ENCODE results near the gene RERE. TPM values are rescaled to one million over a fixed set of nuclear protein-coding genes. Genes with fewer than 3 reads are reported as not detected.
"Not testable (repeated sequence)": the region's sequence is repeated elsewhere in the genome, so short reads cannot be mapped to it uniquely, and the experiment has no call there.

Gene RERE
- total RNA-seq, 1 experiment from 2014 or later: 161 TPM

DNA sequence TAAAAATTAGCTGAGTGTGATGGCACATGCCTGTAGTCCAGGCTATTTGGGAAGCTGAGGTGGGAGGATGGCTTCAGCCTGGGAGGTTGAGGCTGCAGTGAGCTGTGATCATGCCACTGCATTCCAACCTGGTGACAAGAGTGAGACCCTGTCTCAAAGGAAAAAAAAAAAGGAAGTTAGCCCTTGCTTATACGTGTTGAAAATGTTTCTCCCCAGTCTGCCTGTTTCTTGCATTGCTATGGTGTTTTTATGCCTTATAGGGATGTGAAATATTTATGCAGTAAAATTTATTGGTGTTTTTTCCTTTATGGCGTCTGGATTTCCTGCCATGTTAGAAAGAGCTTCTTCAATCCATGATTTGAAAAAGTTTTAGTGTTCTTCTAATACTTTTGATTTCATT, 3.6 kb upstream of the RERE start (continued):
- TF ChIP-seq, protein P1, sequence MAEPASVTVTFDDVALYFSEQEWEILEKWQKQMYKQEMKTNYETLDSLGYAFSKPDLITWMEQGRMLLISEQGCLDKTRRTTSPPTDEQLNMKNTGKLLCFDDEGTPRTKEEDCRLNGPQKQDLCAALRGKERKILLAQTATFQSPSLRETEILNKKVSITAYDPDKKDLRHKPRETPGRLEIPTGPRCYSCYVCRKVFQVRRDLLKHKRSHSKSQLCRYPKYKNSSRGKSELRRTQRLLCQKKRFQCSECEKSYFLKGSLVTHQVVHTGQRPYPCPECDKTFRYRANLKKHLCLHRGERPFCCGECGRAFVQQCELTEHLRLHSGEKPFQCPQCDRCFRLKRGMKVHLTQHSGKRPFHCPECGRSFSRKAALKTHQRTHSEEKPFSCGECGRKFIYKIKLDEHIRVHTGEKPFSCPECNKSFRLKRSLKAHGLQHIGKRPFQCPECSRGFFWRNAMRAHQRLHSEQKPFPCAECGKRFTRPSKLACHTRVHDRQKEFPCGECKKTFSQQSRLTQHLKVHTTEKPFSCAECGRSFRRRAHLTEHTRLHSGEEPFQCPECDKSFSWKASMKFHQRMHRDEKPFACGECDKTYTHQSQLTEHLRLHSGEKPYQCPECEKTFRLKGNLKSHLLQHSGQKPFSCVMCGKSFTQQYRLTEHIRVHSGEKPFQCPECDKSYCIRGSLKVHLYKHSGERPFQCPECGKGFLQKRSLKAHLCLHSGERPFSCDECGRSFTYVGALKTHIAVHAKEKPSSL (CRISPR knock-in tag; conservative IDR thresholded peaks at IDR 0.05): no peak
- TF ChIP-seq NR3C1 (CRISPR knock-in tag; conservative IDR thresholded peaks at IDR 0.05; ENCODE audit: low read depth): no peak

DNA sequence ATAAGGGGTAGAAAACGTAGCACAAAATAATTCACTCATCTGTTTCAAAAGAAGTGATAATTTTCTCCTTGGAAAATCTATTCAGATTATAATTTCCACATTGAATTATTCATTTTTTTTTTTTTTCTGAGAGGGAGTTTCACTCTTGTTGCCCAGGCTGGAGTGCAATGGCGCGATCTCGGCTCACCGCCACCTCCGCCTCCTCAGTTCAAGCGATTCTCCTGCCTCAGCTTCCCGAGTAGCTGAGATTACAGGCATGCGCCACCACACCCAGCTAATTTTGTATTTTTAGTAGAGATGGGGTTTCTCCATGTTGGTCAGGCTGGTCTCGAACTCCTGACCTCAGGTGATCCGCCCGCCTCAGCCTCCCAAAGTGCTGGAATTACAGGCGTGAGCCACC, 1.3 kb upstream of the RERE start:
- DNase-seq (ENCODE audit: low spot score); ATAC-seq; POLR2A ChIA-PET: not testable (repeated sequence)

DNA sequence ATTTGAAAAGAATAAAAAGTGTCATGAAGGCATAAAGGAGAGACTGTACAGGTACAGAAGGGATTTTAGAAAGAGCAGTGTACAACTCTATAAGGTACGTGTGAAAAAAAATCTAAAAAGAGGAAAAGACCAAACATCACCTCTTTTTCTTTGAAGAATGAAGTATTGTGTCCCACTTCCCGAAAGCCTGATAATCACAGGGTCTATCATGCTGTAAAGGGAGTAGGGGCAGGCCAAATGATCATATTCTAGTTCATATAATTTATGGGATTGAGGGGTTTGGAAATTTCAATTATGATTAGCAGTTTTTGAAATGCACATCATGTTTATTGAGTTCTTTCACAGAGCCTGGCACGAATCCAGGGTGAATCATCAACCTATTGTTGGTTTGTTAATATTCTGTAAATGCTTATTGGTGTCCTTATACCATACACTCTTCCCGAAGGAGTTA, 910 bp upstream of the RERE start:
- CTCF ChIA-PET: interaction anchor here (5.7 kb wide), 1 partner anchor 31 kb away, joined by 45 read pairs; no protein-coding TSS in a partner anchor
- TF ChIP-seq GTF2I (CRISPR knock-in tag; conservative IDR thresholded peaks at IDR 0.05): no peak
- TF ChIP-seq SP1 (CRISPR knock-in tag; conservative IDR thresholded peaks at IDR 0.05): no peak
- no peak for TF ChIP-seq RELA (CRISPR knock-in tag; IDR thresholded peaks at IDR 0.05; ENCODE audit: borderline replicate concordance)
- no peak for TF ChIP-seq ZNF423 (CRISPR knock-in tag; IDR thresholded peaks at IDR 0.05)
- TF ChIP-seq NR2C2 (CRISPR knock-in tag; IDR thresholded peaks at IDR 0.05): no peak
- TF ChIP-seq ZNF396 (CRISPR knock-in tag; IDR thresholded peaks at IDR 0.05; ENCODE audit: borderline replicate concordance): no peak
- TF ChIP-seq, protein P2, sequence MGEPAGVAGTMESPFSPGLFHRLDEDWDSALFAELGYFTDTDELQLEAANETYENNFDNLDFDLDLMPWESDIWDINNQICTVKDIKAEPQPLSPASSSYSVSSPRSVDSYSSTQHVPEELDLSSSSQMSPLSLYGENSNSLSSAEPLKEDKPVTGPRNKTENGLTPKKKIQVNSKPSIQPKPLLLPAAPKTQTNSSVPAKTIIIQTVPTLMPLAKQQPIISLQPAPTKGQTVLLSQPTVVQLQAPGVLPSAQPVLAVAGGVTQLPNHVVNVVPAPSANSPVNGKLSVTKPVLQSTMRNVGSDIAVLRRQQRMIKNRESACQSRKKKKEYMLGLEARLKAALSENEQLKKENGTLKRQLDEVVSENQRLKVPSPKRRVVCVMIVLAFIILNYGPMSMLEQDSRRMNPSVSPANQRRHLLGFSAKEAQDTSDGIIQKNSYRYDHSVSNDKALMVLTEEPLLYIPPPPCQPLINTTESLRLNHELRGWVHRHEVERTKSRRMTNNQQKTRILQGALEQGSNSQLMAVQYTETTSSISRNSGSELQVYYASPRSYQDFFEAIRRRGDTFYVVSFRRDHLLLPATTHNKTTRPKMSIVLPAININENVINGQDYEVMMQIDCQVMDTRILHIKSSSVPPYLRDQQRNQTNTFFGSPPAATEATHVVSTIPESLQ (CRISPR knock-in tag; IDR thresholded peaks at IDR 0.05): no peak
- TF ChIP-seq NFE2L1 (CRISPR knock-in tag; IDR thresholded peaks at IDR 0.05): no peak
- TF ChIP-seq PRRX2 (CRISPR knock-in tag; IDR thresholded peaks at IDR 0.05): no peak
- TF ChIP-seq, protein P3, sequence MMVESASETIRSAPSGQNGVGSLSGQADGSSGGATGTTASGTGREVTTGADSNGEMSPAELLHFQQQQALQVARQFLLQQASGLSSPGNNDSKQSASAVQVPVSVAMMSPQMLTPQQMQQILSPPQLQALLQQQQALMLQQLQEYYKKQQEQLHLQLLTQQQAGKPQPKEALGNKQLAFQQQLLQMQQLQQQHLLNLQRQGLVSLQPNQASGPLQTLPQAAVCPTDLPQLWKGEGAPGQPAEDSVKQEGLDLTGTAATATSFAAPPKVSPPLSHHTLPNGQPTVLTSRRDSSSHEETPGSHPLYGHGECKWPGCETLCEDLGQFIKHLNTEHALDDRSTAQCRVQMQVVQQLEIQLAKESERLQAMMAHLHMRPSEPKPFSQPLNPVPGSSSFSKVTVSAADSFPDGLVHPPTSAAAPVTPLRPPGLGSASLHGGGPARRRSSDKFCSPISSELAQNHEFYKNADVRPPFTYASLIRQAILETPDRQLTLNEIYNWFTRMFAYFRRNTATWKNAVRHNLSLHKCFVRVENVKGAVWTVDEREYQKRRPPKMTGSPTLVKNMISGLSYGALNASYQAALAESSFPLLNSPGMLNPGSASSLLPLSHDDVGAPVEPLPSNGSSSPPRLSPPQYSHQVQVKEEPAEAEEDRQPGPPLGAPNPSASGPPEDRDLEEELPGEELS (CRISPR knock-in tag; IDR thresholded peaks at IDR 0.05): no peak
- TF ChIP-seq, protein P4, sequence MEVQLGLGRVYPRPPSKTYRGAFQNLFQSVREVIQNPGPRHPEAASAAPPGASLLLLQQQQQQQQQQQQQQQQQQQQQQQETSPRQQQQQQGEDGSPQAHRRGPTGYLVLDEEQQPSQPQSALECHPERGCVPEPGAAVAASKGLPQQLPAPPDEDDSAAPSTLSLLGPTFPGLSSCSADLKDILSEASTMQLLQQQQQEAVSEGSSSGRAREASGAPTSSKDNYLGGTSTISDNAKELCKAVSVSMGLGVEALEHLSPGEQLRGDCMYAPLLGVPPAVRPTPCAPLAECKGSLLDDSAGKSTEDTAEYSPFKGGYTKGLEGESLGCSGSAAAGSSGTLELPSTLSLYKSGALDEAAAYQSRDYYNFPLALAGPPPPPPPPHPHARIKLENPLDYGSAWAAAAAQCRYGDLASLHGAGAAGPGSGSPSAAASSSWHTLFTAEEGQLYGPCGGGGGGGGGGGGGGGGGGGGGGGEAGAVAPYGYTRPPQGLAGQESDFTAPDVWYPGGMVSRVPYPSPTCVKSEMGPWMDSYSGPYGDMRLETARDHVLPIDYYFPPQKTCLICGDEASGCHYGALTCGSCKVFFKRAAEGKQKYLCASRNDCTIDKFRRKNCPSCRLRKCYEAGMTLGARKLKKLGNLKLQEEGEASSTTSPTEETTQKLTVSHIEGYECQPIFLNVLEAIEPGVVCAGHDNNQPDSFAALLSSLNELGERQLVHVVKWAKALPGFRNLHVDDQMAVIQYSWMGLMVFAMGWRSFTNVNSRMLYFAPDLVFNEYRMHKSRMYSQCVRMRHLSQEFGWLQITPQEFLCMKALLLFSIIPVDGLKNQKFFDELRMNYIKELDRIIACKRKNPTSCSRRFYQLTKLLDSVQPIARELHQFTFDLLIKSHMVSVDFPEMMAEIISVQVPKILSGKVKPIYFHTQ (CRISPR knock-in tag; IDR thresholded peaks at IDR 0.05): no peak
- TF ChIP-seq, protein P5, sequence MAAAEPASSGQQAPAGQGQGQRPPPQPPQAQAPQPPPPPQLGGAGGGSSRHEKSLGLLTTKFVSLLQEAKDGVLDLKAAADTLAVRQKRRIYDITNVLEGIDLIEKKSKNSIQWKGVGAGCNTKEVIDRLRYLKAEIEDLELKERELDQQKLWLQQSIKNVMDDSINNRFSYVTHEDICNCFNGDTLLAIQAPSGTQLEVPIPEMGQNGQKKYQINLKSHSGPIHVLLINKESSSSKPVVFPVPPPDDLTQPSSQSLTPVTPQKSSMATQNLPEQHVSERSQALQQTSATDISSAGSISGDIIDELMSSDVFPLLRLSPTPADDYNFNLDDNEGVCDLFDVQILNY (CRISPR knock-in tag; IDR thresholded peaks at IDR 0.05): no peak
- no peak for TF ChIP-seq JAZF1 (CRISPR knock-in tag; IDR thresholded peaks at IDR 0.05)
- no peak for TF ChIP-seq ELF4 (CRISPR knock-in tag; IDR thresholded peaks at IDR 0.05; ENCODE audit: low read depth)
- TF ChIP-seq ZNF138 (CRISPR knock-in tag; conservative IDR thresholded peaks at IDR 0.05): no peak
- no peak for TF ChIP-seq ATF1 (CRISPR knock-in tag; IDR thresholded peaks at IDR 0.05)
- no peak for TF ChIP-seq ESRRA (CRISPR knock-in tag; IDR thresholded peaks at IDR 0.05; ENCODE audit: borderline replicate concordance)
- TF ChIP-seq, protein P6, sequence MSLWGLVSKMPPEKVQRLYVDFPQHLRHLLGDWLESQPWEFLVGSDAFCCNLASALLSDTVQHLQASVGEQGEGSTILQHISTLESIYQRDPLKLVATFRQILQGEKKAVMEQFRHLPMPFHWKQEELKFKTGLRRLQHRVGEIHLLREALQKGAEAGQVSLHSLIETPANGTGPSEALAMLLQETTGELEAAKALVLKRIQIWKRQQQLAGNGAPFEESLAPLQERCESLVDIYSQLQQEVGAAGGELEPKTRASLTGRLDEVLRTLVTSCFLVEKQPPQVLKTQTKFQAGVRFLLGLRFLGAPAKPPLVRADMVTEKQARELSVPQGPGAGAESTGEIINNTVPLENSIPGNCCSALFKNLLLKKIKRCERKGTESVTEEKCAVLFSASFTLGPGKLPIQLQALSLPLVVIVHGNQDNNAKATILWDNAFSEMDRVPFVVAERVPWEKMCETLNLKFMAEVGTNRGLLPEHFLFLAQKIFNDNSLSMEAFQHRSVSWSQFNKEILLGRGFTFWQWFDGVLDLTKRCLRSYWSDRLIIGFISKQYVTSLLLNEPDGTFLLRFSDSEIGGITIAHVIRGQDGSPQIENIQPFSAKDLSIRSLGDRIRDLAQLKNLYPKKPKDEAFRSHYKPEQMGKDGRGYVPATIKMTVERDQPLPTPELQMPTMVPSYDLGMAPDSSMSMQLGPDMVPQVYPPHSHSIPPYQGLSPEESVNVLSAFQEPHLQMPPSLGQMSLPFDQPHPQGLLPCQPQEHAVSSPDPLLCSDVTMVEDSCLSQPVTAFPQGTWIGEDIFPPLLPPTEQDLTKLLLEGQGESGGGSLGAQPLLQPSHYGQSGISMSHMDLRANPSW (CRISPR knock-in tag; conservative IDR thresholded peaks at IDR 0.05; ENCODE audit: low read depth): no peak
- no peak for TF ChIP-seq OVOL2 (CRISPR knock-in tag; IDR thresholded peaks at IDR 0.05; ENCODE audit: borderline replicate concordance)
- POLR2A ChIA-PET: no interaction called here
- H3K4me3 Mint-ChIP-seq: peak overlapping the region; percentile 91
- no peaks in the 10 kb centered on the region for H3K36me3 Mint-ChIP-seq
- H3K9me3 Mint-ChIP-seq: no peaks in the 10 kb centered on the region
- ATAC-seq (no peak), DNase-seq (ENCODE audit: low spot score) (no peak)
- peak overlapping the region; percentile 99 for H3K27ac Mint-ChIP-seq
- peaks cover 53% of the 10 kb centered on the region for H3K4me1 Mint-ChIP-seq
- no peaks in the 10 kb centered on the region for H3K27me3 Mint-ChIP-seq (ENCODE audit: low read depth)

More for the DNA sequence above, 1.3 kb upstream of the RERE start:
- H3K36me3 Mint-ChIP-seq; H3K9me3 Mint-ChIP-seq; H3K27me3 Mint-ChIP-seq (ENCODE audit: low read depth): not testable (repeated sequence)
- CTCF ChIA-PET: interaction anchor here (5.7 kb wide), 1 partner anchor 30 kb away, joined by 45 read pairs; no protein-coding TSS in a partner anchor
- peak overlapping the region; percentile 91 for H3K4me3 Mint-ChIP-seq
- peak overlapping the region; percentile 99; the same call in 1 of the 2 replicates for H3K27ac Mint-ChIP-seq
- H3K4me1 Mint-ChIP-seq: peaks cover 55% of the 10 kb centered on the region

Measured in WTC11 (cell line).